Left ventricle myocardium inferior (tissue), 1 donor: ENCODE measurements around the gene HSPA12A. TPM values are rescaled to one million over a fixed set of nuclear protein-coding genes. Genes with fewer than 3 reads are reported as not detected.

Experiments used
- DNase-seq: peaks from one replicate; pipeline ENCODE4 v3.0.0-alpha.2; 2020
- H3K27ac ChIP-seq: fragments of 200-600 bp; replicated peaks from 2 replicates; pipeline ENCODE4 v1.8.0; 2021
- H3K27me3 ChIP-seq: fragments of 200-600 bp; 2 replicates; pipeline ENCODE4 v1.8.0; 2021; ENCODE audit warnings: low read depth
- H3K36me3 ChIP-seq: fragments of 200-600 bp; 2 replicates; pipeline ENCODE4 v1.8.0; 2021
- H3K4me1 ChIP-seq: fragments of 200-600 bp; 2 replicates; pipeline ENCODE4 v1.8.0; 2021
- H3K4me3 ChIP-seq: fragments of 200-600 bp; 2 replicates; pipeline ENCODE4 v1.8.0; 2021; ENCODE audit warnings: mild to moderate bottlenecking, moderate library complexity
- H3K9me3 ChIP-seq: fragments of 200-600 bp; replicated peaks from 2 replicates; pipeline ENCODE4 v1.8.0; 2021
- intact Hi-C: fragments of 100-400 bp; cut with micrococcal nuclease; formaldehyde crosslinking; loops from one replicate; pipeline ENCODE4 v1.11.0; 2022
- total RNA-seq: library from RNA; stranded (reverse); fragmentation: NEBNext Ultra II Directional; extraction: Animal tissue kit (Norgen Biotek cat#: 25700); gene quantifications from one replicate; pipeline ENCODE4 v1.2.1, GENCODE V29; 2021
- TF ChIP-seq, protein P1 (sequence below): fragments of 200-600 bp; IDR thresholded peaks from 2 replicates; pipeline ENCODE4 v1.8.0; 2021; ENCODE audit warnings: antibody characterized with exemption, mild to moderate bottlenecking, borderline replicate concordance
- donor health status: DM: no; HTN: yes; CAD: no; lungs with severe emphysema.

HSPA12A gene
- total RNA-seq, 1 donor from 2014 or later: 15.0 TPM

DNA sequence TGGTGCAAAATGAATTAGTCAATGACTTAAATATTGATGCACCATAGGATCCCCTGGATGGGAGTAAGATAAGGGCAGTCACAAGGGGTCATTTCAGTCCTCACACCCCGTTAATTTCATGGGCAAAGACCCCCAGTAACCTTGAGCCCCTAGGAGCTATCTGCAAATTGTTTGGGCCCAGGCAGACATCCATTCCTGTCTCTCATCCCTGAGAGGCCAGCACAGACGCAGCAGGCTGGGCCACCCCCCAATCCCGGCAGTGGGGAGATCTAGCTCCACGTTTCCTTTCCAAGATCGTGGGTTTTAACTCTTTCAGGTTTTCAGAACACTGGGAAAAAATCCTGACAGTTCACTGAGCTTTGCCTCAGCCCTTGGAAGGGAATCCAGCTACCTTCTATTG, 81.5 kb downstream of the HSPA12A start:
- intact Hi-C loops: no loop called here
- Histone ChIP-seq H3K27ac (no peak overlapping the region), H3K4me3 (no peak overlapping the region), H3K9me3 (no peaks in the 10 kb centered on the region), H3K36me3 (no peaks in the 10 kb centered on the region), H3K27me3 (peaks cover 45% of the 10 kb centered on the region), H3K4me1 (no peaks in the 10 kb centered on the region)
- TF ChIP-seq, protein P1, sequence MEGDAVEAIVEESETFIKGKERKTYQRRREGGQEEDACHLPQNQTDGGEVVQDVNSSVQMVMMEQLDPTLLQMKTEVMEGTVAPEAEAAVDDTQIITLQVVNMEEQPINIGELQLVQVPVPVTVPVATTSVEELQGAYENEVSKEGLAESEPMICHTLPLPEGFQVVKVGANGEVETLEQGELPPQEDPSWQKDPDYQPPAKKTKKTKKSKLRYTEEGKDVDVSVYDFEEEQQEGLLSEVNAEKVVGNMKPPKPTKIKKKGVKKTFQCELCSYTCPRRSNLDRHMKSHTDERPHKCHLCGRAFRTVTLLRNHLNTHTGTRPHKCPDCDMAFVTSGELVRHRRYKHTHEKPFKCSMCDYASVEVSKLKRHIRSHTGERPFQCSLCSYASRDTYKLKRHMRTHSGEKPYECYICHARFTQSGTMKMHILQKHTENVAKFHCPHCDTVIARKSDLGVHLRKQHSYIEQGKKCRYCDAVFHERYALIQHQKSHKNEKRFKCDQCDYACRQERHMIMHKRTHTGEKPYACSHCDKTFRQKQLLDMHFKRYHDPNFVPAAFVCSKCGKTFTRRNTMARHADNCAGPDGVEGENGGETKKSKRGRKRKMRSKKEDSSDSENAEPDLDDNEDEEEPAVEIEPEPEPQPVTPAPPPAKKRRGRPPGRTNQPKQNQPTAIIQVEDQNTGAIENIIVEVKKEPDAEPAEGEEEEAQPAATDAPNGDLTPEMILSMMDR: no peak
- DNase-seq: no peak

DNA sequence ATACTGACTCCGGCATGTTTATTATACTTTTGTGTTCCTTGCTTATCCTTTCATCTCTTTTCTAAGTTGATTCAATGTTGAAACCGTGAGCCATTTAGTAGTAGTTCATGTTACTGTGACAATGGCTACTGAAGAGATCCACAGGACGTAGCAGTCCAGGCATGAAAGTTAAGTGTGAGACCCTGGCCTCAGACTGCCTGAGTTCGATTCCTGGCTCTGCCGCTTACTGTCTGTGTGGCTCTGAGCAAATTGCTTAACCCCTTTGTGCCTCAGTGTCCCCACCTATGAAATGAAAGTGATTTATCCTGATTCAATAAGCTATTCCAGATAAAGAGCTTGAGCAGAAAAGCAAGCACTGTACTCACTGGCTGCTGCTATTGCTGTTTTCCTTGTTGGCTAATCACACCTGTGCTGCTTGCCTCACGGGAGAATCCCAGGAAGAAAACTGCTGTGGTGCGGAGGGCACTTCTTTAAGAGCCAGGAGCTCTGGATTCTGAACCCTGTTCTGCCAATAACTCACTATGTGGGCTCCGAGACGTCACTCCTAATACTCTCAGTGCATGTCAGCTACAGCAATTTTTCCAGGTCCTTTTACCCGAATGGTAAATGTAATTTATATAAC, 83.2 kb downstream of the HSPA12A start:
- intact Hi-C loops: no loop called here
- Histone ChIP-seq H3K9me3 (no peaks in the 10 kb centered on the region), H3K4me1 (no peaks in the 10 kb centered on the region), H3K27ac (no peak overlapping the region), H3K36me3 (no peaks in the 10 kb centered on the region), H3K27me3 (peaks cover 56% of the 10 kb centered on the region), H3K4me3 (no peak overlapping the region)
- TF ChIP-seq, protein P1: no peak
- DNase-seq: no peak

DNA sequence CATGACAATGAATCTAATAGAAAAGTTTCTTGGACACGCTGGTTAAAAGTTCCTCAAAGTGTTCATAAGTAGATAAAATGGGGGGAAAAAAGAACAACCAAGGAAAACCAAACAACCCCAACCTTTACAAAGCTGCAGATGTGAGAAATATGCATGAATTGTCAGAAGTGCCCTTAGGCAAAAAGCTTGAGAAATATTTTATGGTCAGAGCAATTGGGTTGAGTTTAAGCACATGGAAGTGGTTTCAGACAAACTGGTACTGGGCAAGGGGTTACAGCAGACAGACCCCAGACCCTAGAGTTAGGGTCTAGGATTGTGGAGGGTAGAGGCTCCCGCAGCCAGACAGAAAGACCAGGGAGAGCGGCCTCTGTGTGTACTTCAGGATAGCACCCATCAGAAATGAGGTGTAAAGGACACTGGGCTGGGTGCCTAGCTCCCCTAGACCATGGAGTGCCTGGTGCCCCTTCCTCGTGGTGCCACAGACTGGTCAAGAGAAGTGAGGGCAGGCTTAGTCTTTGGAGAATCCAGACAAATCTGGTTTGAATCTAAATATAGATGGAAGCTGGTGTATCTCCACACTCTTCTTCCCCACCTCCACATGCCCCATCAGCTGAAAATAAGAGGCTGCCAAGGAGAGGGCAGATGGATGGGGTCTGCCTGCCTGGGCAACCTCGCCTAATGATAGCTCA, 84.4 kb downstream of the HSPA12A start:
- H3K27me3 ChIP-seq: peaks cover 51% of the 10 kb centered on the region
- H3K36me3 ChIP-seq: no peaks in the 10 kb centered on the region
- no peak overlapping the region for H3K4me3 ChIP-seq
- no peak for DNase-seq
- no peaks in the 10 kb centered on the region for H3K4me1 ChIP-seq
- H3K9me3 ChIP-seq: no peaks in the 10 kb centered on the region
- TF ChIP-seq, protein P1: no peak
- intact Hi-C loops: no loop called here
- H3K27ac ChIP-seq: no peak overlapping the region

DNA sequence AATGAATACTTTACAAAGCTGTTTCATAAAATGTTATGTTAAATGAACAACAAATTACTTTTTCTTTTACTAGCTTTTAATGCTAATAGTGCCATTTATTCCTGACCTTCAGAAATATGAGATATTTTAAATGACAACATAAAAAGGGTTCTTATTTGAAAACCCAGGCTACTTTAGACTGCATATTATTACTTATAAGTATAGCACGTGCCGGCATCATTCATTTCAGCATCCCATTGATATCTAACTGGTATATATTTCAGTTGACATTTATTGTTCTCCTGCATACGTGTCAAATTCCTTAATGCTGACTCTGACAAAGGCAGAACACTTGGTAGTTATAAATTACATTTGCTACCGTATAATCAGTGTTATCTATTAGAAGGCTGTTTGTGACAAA, 86.3 kb downstream of the HSPA12A start:
- peaks cover 43% of the 10 kb centered on the region for H3K27me3 ChIP-seq
- intact Hi-C loops: no loop called here

DNA sequence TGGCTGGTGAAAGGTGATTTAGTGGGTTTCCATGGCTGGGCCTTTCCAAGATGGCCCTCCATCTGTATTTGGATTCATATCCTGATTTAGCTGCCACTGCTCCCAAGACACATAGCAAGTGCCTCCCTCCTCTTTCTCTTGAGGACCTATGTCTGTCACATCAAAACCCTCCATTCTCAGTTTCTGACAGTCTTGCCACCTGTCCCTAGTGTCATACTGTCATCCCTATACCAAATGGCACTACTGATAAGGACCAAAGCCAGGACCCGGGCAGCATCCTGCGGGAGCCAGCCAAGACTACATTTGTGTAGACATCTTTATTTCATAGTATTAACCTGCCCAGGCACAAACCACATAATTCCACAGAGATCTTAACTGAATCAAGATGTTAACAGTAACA, 86.8 kb downstream of the HSPA12A start:
- no peak overlapping the region for H3K27ac ChIP-seq
- intact Hi-C loops: no loop called here
- no peak for DNase-seq
- H3K27me3 ChIP-seq: peaks cover 40% of the 10 kb centered on the region
- no peaks in the 10 kb centered on the region for H3K36me3 ChIP-seq
- H3K9me3 ChIP-seq: peaks cover 8% of the 10 kb centered on the region
- TF ChIP-seq, protein P1: no peak
- no peak overlapping the region for H3K4me3 ChIP-seq
- H3K4me1 ChIP-seq: no peaks in the 10 kb centered on the region

More for the DNA sequence above, 86.3 kb downstream of the HSPA12A start:
- Histone ChIP-seq H3K9me3 (peaks cover 3% of the 10 kb centered on the region), H3K4me3 (no peak overlapping the region), H3K4me1 (no peaks in the 10 kb centered on the region), H3K36me3 (no peaks in the 10 kb centered on the region), H3K27ac (no peak overlapping the region)
- TF ChIP-seq, protein P1: no peak
- DNase-seq: no peak
